ENCODE results near the gene RASSF5. TPM values are rescaled to one million over a fixed set of nuclear protein-coding genes. Genes with fewer than 3 reads are reported as not detected.

RASSF5 gene
- total RNA-seq, 4 donors from 2014 or later = 6.6 to 23.0 (median 10.5) TPM

GRCh38 chr1:206470692-206471414 is 36.5 kb upstream of the RASSF5 start:
- intact Hi-C loops (cut with DNase I) = no loop called here
- Histone ChIP-seq H3K27ac (replicated peaks in 1 of 4) (peak overlapping the region; percentile 12 to 57 (median 52)), H3K4me3 (peak overlapping the region; percentile 57 to 76 (median 60)), H3K9me3 (no peaks in the 10 kb centered on the region), H3K36me3 (peaks cover 0 to 10% (median under 1%) of the 10 kb centered on the region in 4 donors), H3K27me3 (peaks cover 0 to 24% (median 0%) of the 10 kb centered on the region in 4 donors), H3K4me1 (peaks cover 21 to 38% (median 23%) of the 10 kb centered on the region in 4 donors)
- DNase-seq (ENCODE audit: extremely low spot score) = no peak
- under 1% methylated on average over 16 of the region's 18 CpGs for WGBS
- TF ChIP-seq CTCF (IDR thresholded peaks at IDR 0.05) (peak in 1 of 3 experiments; percentile 0), EP300 (IDR thresholded peaks at IDR 0.05) (no peak), POLR2AphosphoS5 (IDR thresholded peaks at IDR 0.05) (no peak)

GRCh38 chr1:206471415-206471801 is 35.9 kb upstream of the RASSF5 start:
- H3K4me1 ChIP-seq = peaks cover 21 to 38% (median 23%) of the 10 kb centered on the region in 4 donors
- 78% methylated on average over 3 of the region's 7 CpGs for WGBS

GRCh38 chr1:206472024-206472423 is 35.3 kb upstream of the RASSF5 start:
- Histone ChIP-seq H3K4me1 (peaks cover 21 to 38% (median 23%) of the 10 kb centered on the region in 4 donors), H3K4me3 (no peak overlapping the region), H3K27me3 (peaks cover 0 to 19% (median 0%) of the 10 kb centered on the region in 4 donors), H3K27ac (replicated peaks in 1 of 4) (no peak overlapping the region), H3K36me3 (peaks cover 0 to 21% (median 6%) of the 10 kb centered on the region in 4 donors), H3K9me3 (no peaks in the 10 kb centered on the region)
- no peak for TF ChIP-seq EP300 (IDR thresholded peaks at IDR 0.05)
- no peak for TF ChIP-seq CTCF (IDR thresholded peaks at IDR 0.05)
- TF ChIP-seq POLR2AphosphoS5 (IDR thresholded peaks at IDR 0.05) = no peak
- TF ChIP-seq POLR2A (IDR thresholded peaks at IDR 0.05; ENCODE audit: low read depth) = no peak
- no peak for DNase-seq (ENCODE audit: extremely low spot score)
- 83% methylated on average over 2 of the region's 2 CpGs for WGBS
- intact Hi-C loops (cut with DNase I) = no loop called here

More at GRCh38 chr1:206471415-206471801, 35.9 kb upstream of the RASSF5 start:
- H3K9me3 ChIP-seq = no peaks in the 10 kb centered on the region
- H3K4me3 ChIP-seq = peak overlapping the region in 3 of 4 donors; percentile 57 to 76 (median 59)
- TF ChIP-seq POLR2AphosphoS5 (IDR thresholded peaks at IDR 0.05) (no peak), CTCF (IDR thresholded peaks at IDR 0.05) (no peak), EP300 (IDR thresholded peaks at IDR 0.05) (no peak), POLR2A (IDR thresholded peaks at IDR 0.05; ENCODE audit: low read depth) (no peak)
- H3K36me3 ChIP-seq = peaks cover 0 to 16% (median 3%) of the 10 kb centered on the region in 4 donors
- no peak for DNase-seq (ENCODE audit: extremely low spot score)
- peak overlapping the region in 1 of 4 donors; percentile 54 for H3K27ac ChIP-seq (replicated peaks in 1 of 4)
- peaks cover 0 to 24% (median 0%) of the 10 kb centered on the region in 4 donors for H3K27me3 ChIP-seq
- intact Hi-C loops (cut with DNase I) = no loop called here

- H3K9me3 ChIP-seq = no peaks in the 10 kb centered on the region
- TF ChIP-seq EP300 (IDR thresholded peaks at IDR 0.05) = no peak
- TF ChIP-seq CTCF (IDR thresholded peaks at IDR 0.05) = no peak
- no peak for TF ChIP-seq POLR2A (IDR thresholded peaks at IDR 0.05; ENCODE audit: low read depth)
- TF ChIP-seq POLR2AphosphoS5 (IDR thresholded peaks at IDR 0.05) = no peak
- H3K4me3 ChIP-seq = no peak overlapping the region
- H3K4me1 ChIP-seq = peaks cover 21 to 37% (median 23%) of the 10 kb centered on the region in 4 donors
- no peak overlapping the region for H3K27ac ChIP-seq (replicated peaks in 1 of 4)
- intact Hi-C loops (cut with DNase I) = no loop called here
- peaks cover 0 to 26% (median 6%) of the 10 kb centered on the region in 4 donors for H3K36me3 ChIP-seq
- H3K27me3 ChIP-seq = peaks cover 0 to 14% (median 0%) of the 10 kb centered on the region in 4 donors
- 62% methylated on average over 3 of the region's 3 CpGs for WGBS
- no peak for DNase-seq (ENCODE audit: extremely low spot score)
These were observed 34.9 kb upstream of the RASSF5 start for GRCh38 chr1:206472454-206472853.
